ENCODE data around the gene FHAD1.

Gene FHAD1

DNA sequence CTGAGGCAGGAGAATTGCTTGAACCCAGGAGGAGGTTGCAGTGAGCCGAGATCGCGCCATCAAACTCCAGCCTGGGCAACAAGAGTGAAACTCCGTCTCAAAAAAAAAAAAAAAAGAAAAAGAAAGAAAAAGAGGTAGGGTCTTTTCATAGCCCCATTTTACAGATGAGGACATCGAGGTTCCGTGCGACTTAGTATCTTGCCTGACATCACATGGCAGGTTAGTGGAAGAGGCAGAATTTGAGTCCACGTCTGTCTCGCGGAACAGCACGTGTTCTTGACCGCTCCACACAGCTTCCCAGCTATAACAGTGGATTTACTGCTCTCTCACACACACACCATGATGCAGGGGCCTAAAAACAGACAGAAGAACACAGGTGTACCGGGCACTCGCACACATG, 192.3 kb downstream of the FHAD1 start:
- no peak for DNase-seq (ENCODE audit: low read depth)

DNA sequence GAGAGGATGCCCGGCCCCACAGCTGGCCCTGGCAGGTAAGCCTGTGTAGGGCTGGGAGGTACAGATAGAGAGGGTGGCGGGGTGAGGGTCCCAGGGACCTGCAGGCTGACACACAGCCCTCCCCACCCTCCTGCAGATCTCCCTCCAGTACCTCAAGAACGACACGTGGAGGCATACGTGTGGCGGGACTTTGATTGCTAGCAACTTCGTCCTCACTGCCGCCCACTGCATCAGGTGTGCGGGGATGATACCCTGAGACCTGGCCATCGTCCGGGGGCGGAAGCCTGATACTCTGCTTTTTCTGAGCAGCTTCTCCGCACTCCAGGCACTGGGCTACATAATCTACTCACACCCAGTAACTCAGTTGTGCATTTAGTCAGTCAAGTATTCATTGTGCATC, 193.3 kb downstream of the FHAD1 start:
- no peak for DNase-seq (ENCODE audit: low read depth)

DNA sequence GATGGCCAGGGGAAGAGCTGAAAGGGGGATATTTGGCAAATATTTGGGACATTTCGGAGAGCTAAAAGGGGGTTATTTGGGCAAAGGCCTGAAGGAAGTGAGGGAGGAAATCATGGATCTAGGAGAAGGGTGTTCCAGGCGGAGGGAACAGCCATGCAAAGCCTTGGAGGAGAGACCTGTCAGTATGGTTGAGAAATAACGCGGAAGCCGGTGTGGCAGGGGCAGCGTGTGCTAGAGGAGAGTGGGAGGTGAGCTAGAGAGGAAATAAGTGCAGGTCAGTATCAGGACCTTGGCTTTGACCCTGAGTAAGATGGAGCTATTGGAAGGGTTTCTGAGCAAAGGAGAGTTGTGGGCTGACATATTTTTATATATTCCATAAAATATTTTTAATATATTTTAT, 194.2 kb downstream of the FHAD1 start:
- no peak for DNase-seq (ENCODE audit: low read depth)

DNA sequence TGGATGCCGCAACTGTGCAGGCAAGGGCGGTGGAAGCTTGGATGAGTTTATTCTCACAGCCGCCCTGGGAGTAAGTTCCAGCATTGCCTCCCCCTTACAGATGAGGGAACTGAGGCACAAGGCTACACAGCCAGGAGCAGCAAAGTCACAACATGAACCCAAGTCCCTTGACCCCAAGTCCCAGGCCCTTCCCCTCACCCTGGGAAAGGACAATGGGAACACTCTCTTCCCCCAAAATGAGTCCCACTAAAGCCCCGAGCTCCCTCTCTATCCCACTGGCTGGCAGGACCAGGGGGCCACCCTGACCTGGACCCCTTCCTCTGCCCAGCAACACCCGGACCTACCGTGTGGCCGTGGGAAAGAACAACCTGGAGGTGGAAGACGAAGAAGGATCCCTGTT, 195.1 kb downstream of the FHAD1 start:
- DNase-seq (ENCODE audit: low read depth) = no peak

DNA sequence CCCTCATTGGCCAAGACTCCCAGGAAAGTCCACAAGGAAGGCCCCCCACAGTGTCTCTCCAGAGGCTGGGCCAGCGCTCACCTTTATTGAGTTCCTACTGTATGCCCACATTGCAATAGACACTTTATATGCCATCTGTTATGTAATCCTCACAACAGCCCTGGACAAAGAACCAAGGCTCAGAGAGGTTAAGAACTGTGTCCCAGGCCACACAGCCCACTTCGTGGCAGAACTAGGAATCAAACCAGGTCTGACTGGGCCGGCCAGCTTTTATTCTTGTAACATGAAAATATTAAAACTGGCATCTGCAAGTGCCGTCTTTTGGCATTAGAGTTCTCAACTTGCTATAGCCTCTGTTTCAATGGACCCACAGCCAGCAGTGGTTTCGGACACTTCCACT, 195.7 kb downstream of the FHAD1 start:
- DNase-seq (ENCODE audit: low read depth) = no peak

DNA sequence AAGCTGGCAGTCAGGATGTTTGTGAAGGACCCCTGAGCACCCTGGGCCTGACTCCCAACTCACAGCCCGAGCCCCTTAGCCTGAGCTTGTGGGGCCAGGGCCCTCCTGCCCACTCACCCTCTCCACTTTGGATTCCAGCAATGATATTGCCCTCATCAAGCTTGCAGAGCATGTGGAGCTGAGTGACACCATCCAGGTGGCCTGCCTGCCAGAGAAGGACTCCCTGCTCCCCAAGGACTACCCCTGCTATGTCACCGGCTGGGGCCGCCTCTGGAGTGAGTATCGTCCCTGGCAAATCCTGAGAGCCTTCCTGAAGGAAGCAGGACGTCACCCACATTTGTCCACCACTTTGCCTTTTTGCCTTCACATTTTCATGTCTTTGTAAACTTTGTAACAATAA, 196.3 kb downstream of the FHAD1 start:
- DNase-seq (ENCODE audit: low read depth) = no peak

DNA sequence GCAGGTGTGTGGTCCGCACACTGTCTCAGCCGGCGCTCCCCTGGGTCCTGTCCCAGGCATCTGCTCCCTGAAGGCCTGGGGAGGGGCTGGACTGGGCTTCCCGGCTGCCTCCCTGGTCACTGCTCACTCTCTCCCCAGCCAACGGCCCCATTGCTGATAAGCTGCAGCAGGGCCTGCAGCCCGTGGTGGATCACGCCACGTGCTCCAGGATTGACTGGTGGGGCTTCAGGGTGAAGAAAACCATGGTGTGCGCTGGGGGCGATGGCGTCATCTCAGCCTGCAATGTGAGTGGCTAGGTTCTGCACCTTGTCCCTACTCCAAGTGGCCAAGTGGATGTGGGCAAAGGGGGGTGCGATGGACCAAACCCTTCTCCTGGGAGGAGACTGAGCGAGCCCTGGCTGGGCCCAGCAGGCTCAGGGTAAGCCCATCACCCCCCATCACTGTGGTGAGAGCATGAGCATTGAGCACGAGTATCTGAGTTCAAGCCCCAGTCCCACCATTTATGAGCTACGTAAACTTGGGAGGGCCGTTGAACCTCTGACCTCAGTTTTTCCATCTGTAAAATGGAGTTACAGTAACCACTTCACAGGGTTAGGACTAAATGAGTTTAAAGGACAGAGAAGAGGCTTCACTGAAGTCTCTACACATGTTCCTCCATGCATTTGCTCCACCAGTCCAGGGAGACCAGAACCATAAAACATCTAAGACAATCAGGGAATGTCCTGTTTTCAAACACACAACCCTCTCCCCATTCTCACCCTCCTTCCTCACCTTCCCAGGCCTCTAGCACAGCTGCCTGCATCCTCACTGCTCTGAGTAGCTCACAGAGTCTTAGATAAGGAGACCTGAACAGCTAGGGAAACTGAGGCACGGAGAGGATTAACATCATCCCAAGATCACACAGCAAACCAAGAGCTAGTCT, 197.7 kb downstream of the FHAD1 start:
- no peak for DNase-seq (ENCODE audit: low read depth)

DNA sequence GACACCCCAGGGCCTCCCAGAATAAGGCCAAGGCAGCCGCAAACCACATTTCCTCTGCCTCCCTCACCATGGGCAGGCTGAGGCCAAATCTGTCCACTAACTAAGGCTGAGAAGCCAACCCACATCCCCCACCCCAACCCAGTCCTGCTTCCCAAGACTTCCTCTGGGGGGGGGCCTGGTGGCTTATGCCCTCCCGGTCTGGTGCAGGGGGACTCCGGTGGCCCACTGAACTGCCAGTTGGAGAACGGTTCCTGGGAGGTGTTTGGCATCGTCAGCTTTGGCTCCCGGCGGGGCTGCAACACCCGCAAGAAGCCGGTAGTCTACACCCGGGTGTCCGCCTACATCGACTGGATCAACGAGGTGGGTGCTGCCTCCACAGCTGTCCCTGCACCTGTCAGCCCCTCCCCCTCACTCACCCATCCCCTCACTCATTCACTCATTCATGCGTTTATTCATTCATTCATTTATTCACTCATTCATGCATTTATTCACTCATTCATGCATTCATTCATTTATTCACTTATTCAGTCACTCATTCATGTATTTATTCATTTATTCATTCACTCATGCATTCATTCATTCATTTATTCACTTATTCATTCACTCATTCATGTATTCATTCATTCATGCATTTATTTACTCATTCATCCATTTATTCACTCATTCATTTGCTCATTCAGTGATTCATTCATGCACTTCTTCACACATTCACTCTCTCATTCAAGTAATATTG, 198.5 kb downstream of the FHAD1 start:
- no peak for DNase-seq (ENCODE audit: low read depth)

DNA sequence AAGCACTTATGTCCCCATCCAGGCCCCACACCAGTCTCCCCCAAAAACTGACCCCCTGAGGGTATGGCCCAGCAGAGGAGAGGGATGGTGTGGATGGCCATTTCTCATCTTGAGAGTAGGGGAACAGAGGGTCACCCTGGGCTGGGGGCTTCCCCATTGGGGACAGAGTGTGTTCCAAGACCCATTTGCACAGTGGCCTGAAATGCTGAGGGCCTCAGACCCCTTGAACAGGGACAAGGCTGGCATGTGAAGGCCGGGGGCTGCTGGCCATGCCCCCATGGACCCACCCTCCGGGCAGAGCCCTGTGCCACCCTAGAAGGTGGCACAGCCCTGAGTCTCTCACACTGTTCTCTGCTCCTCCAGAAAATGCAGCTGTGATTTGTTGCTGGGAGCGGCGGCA, 199.2 kb downstream of the FHAD1 start:
- no peak for DNase-seq (ENCODE audit: low read depth)
